HL-60 (cell line): ENCODE measurements around the gene DCLRE1B.

Source experiments
- DNase-seq, 2 experiments: peaks; one replicate each; pipeline ENCODE4 v3.0.0-alpha.2; 2010 to 2020; ENCODE audit warnings: low read depth in 1 of 2, low spot score in 1 of 2
- H3K27ac ChIP-seq: fragments of 250-450 bp; sonication (Bioruptor Pico); replicated peaks from 2 replicates; pipeline ENCODE4 v1.5.1; 2020; ENCODE audit warnings: mild to moderate bottlenecking, moderate library complexity
- H3K27me3 ChIP-seq: fragments of 250-450 bp; sonication (Bioruptor Pico); 2 replicates; pipeline ENCODE4 v1.5.1; 2021; ENCODE audit warnings: mild to moderate bottlenecking, moderate library complexity; ENCODE audit not compliant: insufficient read depth, poor library complexity, severe bottlenecking
- H3K4me3 ChIP-seq: replicated peaks from 2 replicates; pipeline ENCODE4 v1.5.1; 2011; ENCODE audit warnings: mild to moderate bottlenecking, control low read depth, low read length; ENCODE audit not compliant: insufficient read depth
- GABPA ChIP-seq: IDR thresholded peaks from 2 replicates; pipeline ENCODE4 v1.6.1; 2012; ENCODE audit warnings: low read depth
- POLR2AphosphoS5 ChIP-seq: IDR thresholded peaks from 2 replicates; pipeline ENCODE4 v1.6.1; 2012; ENCODE audit warnings: low read depth
- SPI1 ChIP-seq: IDR thresholded peaks from 2 replicates; pipeline ENCODE4 v1.6.1; 2012; ENCODE audit warnings: low read depth, mild to moderate bottlenecking, borderline replicate concordance
- TF ChIP-seq, protein P1 (sequence below): IDR thresholded peaks from one replicate; pipeline ENCODE4 v1.5.1; 2011; ENCODE audit warnings: low read length, control low read depth, inconsistent platforms; ENCODE audit not compliant: insufficient read depth
- TF ChIP-seq, protein P2 (sequence below): IDR thresholded peaks from 2 replicates; pipeline ENCODE4 v1.6.1; 2012; ENCODE audit warnings: low read depth; ENCODE audit not compliant: insufficient replicate concordance

Gene DCLRE1B

DNA sequence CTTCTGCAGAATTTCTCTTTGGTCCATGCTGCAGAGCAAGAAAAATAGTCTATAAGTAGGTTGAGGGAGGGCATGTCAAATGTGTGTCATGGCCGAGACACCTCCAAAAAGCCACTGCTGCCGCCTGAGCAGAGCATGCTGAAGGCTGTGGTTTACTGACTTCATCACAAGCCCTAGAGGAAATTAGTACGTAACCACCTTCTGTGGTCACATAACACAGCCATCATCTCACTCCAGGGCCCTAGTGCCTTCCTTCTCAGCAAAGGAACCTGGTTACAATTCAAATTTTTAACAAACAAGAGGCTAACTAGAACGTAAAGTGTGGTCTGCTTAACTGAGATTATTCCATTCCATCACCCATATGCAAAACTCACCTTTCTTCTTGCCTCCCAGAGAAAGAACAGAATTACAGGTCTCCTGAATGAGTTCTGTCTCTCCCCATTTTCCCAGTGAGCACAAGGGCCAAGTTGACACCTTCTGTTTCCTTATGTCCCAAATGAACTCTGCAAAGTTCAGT, 33.5 kb upstream of the DCLRE1B start, which contains the start of gene PTPN22:
TSS of gene PTPN22 (minus strand) at position 116 of the 517 bp plus-strand sequence.
- Histone ChIP-seq H3K4me3 (peak within 1 kb of the TSS; percentile 51), H3K27me3 (no peaks in the 10 kb centered on the region), H3K27ac (peak within 1 kb of the TSS; percentile 96)
- DNase-seq = peak; percentile 86 to 95
- TF ChIP-seq, protein P1, sequence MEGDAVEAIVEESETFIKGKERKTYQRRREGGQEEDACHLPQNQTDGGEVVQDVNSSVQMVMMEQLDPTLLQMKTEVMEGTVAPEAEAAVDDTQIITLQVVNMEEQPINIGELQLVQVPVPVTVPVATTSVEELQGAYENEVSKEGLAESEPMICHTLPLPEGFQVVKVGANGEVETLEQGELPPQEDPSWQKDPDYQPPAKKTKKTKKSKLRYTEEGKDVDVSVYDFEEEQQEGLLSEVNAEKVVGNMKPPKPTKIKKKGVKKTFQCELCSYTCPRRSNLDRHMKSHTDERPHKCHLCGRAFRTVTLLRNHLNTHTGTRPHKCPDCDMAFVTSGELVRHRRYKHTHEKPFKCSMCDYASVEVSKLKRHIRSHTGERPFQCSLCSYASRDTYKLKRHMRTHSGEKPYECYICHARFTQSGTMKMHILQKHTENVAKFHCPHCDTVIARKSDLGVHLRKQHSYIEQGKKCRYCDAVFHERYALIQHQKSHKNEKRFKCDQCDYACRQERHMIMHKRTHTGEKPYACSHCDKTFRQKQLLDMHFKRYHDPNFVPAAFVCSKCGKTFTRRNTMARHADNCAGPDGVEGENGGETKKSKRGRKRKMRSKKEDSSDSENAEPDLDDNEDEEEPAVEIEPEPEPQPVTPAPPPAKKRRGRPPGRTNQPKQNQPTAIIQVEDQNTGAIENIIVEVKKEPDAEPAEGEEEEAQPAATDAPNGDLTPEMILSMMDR = no peak
- TF ChIP-seq SPI1 (peak; percentile 2; the same call in 1 of the 2 replicates), GABPA (no peak), POLR2AphosphoS5 (peak; percentile 95)
- TF ChIP-seq, protein P2, sequence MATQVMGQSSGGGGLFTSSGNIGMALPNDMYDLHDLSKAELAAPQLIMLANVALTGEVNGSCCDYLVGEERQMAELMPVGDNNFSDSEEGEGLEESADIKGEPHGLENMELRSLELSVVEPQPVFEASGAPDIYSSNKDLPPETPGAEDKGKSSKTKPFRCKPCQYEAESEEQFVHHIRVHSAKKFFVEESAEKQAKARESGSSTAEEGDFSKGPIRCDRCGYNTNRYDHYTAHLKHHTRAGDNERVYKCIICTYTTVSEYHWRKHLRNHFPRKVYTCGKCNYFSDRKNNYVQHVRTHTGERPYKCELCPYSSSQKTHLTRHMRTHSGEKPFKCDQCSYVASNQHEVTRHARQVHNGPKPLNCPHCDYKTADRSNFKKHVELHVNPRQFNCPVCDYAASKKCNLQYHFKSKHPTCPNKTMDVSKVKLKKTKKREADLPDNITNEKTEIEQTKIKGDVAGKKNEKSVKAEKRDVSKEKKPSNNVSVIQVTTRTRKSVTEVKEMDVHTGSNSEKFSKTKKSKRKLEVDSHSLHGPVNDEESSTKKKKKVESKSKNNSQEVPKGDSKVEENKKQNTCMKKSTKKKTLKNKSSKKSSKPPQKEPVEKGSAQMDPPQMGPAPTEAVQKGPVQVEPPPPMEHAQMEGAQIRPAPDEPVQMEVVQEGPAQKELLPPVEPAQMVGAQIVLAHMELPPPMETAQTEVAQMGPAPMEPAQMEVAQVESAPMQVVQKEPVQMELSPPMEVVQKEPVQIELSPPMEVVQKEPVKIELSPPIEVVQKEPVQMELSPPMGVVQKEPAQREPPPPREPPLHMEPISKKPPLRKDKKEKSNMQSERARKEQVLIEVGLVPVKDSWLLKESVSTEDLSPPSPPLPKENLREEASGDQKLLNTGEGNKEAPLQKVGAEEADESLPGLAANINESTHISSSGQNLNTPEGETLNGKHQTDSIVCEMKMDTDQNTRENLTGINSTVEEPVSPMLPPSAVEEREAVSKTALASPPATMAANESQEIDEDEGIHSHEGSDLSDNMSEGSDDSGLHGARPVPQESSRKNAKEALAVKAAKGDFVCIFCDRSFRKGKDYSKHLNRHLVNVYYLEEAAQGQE = no peak

- H3K27ac ChIP-seq = peak overlapping the region; percentile 96
Observed at GRCh38 chr1:113872219-113872935, 32.7 kb upstream of the DCLRE1B start.

More at GRCh38 chr1:113872219-113872935, 32.7 kb upstream of the DCLRE1B start:
- Histone ChIP-seq H3K4me3 (no peak overlapping the region; the same call in 1 of the 2 replicates), H3K27me3 (no peaks in the 10 kb centered on the region)
- peak in 1 of 2 experiments; percentile 85 for DNase-seq
- TF ChIP-seq, protein P1 = no peak
- TF ChIP-seq GABPA (no peak), POLR2AphosphoS5 (no peak), SPI1 (peak; percentile 95)
- TF ChIP-seq, protein P2 = peak; percentile 29
